Smooth muscle cell (in vitro differentiated cells): ENCODE data around the gene PTGER1. TPM values are rescaled to one million over a fixed set of nuclear protein-coding genes. Genes with fewer than 3 reads are reported as not detected.

Experiments used
- DNase-seq: peaks from one replicate; lab custom pipeline; 2025; ENCODE audit not compliant: unreplicated experiment; lab: John Stamatoyannopoulos, UW
- H2AFZ ChIP-seq: fragments of 200-600 bp; sonication (generic); 2 replicates; pipeline ENCODE4 v1.6.0; 2016; ENCODE audit warnings: antibody characterized with exemption, low read depth, mild to moderate bottlenecking
- H3F3A ChIP-seq: fragments of 200-600 bp; sonication (generic); 2 replicates; pipeline ENCODE4 v1.6.0; 2017; ENCODE audit warnings: antibody characterized with exemption, low read depth
- H3K27ac ChIP-seq: fragments of 200-600 bp; sonication (generic); 2 replicates; pipeline ENCODE4 v1.5.1; 2016; ENCODE audit warnings: low read depth, mild to moderate bottlenecking
- H3K27me3 ChIP-seq: fragments of 200-600 bp; sonication (generic); 2 replicates; pipeline ENCODE4 v1.6.1; 2016; ENCODE audit warnings: low read depth, mild to moderate bottlenecking
- H3K36me3 ChIP-seq: fragments of 200-600 bp; sonication (generic); 2 replicates; pipeline ENCODE4 v1.5.1; 2016; ENCODE audit warnings: low read depth
- H3K4me1 ChIP-seq: fragments of 200-600 bp; sonication (generic); 2 replicates; pipeline ENCODE4 v1.5.1; 2016; ENCODE audit warnings: low read depth
- H3K4me2 ChIP-seq: fragments of 200-600 bp; sonication (generic); 2 replicates; pipeline ENCODE4 v1.6.0; 2016; ENCODE audit warnings: mild to moderate bottlenecking
- H3K4me3 ChIP-seq: fragments of 200-600 bp; sonication (generic); 2 replicates; pipeline ENCODE4 v1.5.1; 2016; ENCODE audit warnings: mild to moderate bottlenecking
- H3K79me2 ChIP-seq: fragments of 200-600 bp; sonication (generic); 2 replicates; pipeline ENCODE4 v1.6.0; 2016; ENCODE audit warnings: low read depth, mild to moderate bottlenecking
- H3K9ac ChIP-seq: fragments of 200-600 bp; sonication (generic); 2 replicates; pipeline ENCODE4 v1.6.0; 2016; ENCODE audit warnings: low read depth
- H3K9me3 ChIP-seq: fragments of 200-600 bp; sonication (generic); replicated peaks from 2 replicates; pipeline ENCODE4 v1.5.1; 2016; ENCODE audit warnings: low read depth
- H4K20me1 ChIP-seq: fragments of 200-600 bp; sonication (generic); 2 replicates; pipeline ENCODE4 v1.6.0; 2016; ENCODE audit warnings: low read depth
- WGBS: methylation state at CpG from one replicate; pipeline ENCODE4 v1.1.7; 2016; ENCODE audit warnings: low lambda C conversion rate; 5-methylcytosine and 5-hydroxymethylcytosine counted together
- polyA plus RNA-seq: library from polyadenylated mRNA; unstranded; fragments of >200 nt; fragmentation: Nextera tagmentation; extraction: Ambion mirVana; gene quantifications from 2 replicates; pipeline ENCODE4 v1.2.1, GENCODE V29; 2016
- total RNA-seq: library from RNA; depleted of rRNA; stranded (reverse); fragments of >200 nt; gene quantifications from 2 replicates; pipeline ENCODE4 v1.2.3, GENCODE V29; 2014
- TF ChIP-seq, protein P1 (sequence below): fragments of 200-600 bp; sonication (generic); IDR thresholded peaks from 2 replicates; pipeline ENCODE4 v1.5.1; 2017; ENCODE audit warnings: borderline replicate concordance, mild to moderate bottlenecking, antibody characterized with exemption; ENCODE audit not compliant: insufficient read depth, poor library complexity, severe bottlenecking

PTGER1 gene
- total and polyA plus RNA-seq, 2 experiments from 2014 or later: 0.27 to 1.0 TPM

DNA sequence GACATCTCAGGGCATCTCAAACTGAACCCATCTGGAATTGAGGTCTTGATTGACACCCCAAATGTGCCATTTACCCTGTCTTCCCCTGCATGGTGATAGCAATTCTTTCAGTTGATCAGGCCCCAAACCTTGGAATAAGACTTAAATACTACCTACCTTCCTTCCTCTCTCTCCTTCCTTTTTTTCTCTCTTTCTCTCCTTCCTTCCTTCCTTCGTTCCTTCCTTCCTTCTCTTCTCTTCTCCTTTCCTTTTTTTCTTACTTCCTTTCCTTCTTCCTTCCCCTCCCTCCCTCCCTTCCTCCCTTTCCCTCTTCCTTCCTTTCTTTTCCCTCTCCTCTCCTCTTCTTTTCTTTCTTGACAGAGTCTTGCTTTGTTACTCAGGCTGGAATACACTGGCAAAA is 28.1 kb upstream of the PTGER1 start:
- no peak for DNase-seq
- Histone ChIP-seq H3K36me3 (no peaks in the 10 kb centered on the region), H3K9ac (no peak overlapping the region), H3K9me3 (no peaks in the 10 kb centered on the region), H3K4me2 (no peak overlapping the region), H2AFZ (no peak overlapping the region), H3K27ac (no peak overlapping the region), H4K20me1 (no peaks in the 10 kb centered on the region), H3K27me3 (no peaks in the 10 kb centered on the region), H3K4me1 (no peaks in the 10 kb centered on the region), H3K4me3 (no peak overlapping the region), H3F3A (peaks cover 10% of the 10 kb centered on the region), H3K79me2 (no peaks in the 10 kb centered on the region)
- 53% methylated on average over 1 of the region's 1 CpG for WGBS
- TF ChIP-seq, protein P1, sequence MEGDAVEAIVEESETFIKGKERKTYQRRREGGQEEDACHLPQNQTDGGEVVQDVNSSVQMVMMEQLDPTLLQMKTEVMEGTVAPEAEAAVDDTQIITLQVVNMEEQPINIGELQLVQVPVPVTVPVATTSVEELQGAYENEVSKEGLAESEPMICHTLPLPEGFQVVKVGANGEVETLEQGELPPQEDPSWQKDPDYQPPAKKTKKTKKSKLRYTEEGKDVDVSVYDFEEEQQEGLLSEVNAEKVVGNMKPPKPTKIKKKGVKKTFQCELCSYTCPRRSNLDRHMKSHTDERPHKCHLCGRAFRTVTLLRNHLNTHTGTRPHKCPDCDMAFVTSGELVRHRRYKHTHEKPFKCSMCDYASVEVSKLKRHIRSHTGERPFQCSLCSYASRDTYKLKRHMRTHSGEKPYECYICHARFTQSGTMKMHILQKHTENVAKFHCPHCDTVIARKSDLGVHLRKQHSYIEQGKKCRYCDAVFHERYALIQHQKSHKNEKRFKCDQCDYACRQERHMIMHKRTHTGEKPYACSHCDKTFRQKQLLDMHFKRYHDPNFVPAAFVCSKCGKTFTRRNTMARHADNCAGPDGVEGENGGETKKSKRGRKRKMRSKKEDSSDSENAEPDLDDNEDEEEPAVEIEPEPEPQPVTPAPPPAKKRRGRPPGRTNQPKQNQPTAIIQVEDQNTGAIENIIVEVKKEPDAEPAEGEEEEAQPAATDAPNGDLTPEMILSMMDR: no peak

DNA sequence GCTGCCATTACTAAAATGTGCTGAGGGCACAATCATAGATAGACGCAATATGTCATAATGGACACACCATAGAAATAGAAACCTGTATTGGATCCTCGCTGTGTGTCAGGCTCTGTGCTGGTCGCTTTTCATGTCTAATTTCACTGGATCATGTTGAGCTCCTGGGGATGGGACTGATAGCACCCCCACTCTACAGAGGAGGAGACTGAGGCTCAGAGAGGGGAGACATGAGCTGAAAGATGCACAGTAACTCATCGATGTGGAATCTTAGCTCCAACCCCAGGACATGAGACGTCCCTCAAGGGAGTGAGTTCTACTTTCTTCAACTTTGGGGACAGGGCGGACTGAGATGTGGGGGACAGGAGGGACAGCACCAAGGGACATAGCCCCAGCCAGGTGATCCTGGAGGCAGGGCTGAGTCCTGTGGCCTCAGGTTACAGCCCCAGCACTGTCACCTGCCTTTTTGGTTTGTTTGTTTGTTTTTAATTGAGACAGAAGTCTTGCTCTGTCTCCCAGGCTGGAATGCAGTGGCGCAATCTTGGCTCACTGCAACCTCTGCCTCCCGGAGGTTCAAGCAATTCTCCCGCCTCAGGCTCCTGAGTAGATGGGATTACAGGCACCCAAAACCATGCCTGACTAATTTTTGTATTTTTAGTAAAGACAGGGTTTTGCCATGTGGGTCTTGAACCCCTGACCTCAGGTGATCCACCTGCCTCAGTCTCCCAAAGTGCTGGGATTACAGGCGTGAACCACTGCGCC is 27.4 kb upstream of the PTGER1 start:
- Histone ChIP-seq H4K20me1 (no peaks in the 10 kb centered on the region), H3K4me1 (no peaks in the 10 kb centered on the region), H2AFZ (no peak overlapping the region), H3K27ac (no peak overlapping the region), H3F3A (peaks cover 10% of the 10 kb centered on the region), H3K4me2 (no peak overlapping the region), H3K4me3 (no peak overlapping the region), H3K9ac (no peak overlapping the region), H3K79me2 (no peaks in the 10 kb centered on the region), H3K9me3 (no peaks in the 10 kb centered on the region), H3K27me3 (no peaks in the 10 kb centered on the region), H3K36me3 (no peaks in the 10 kb centered on the region)
- TF ChIP-seq, protein P1: no peak
- no peak for DNase-seq
- 78% methylated on average over 11 of the region's 11 CpGs for WGBS

DNA sequence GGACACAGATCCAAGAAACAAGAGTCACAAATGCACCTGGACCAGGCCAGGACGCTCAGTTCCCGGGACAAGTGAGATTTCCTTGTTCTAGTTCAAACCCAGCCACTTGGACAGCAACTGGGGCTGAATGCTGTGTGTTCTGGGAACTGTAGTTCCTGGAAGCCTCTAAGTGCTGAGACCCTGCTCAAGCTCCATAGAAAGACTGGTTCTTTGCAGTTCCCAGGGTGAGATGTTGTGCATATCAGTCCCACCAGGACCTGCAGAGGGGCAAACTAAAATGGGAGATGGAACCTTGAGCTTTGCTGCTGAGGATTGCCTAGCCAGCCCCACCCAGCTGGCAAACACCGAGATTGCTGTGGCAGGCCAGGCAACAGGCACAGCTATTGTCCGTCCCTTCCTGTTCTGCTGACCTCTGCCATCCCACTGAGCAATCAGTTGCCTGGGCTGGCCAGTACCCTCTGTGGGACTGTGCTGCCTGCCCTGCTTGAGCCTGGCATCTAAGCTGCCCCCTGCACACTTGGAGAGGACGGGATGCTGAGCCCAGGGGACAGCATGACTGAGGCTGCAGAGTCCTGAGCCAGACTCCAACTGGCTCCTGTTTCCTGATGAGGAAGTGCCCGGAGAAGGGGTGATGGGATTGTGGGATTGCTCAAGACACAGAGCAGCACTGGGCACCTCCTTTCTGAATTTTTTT is 22.2 kb upstream of the PTGER1 start:
- TF ChIP-seq, protein P1: no peak
- H3K79me2 ChIP-seq: peaks cover 34% of the 10 kb centered on the region
- peaks cover 23% of the 10 kb centered on the region for H4K20me1 ChIP-seq
- H3K27me3 ChIP-seq: no peaks in the 10 kb centered on the region
- no peak overlapping the region for H3K4me2 ChIP-seq
- H3K4me3 ChIP-seq: no peak overlapping the region
- H3K9me3 ChIP-seq: no peaks in the 10 kb centered on the region
- H2AFZ ChIP-seq: peak overlapping the region; percentile 33
- no peak overlapping the region for H3K9ac ChIP-seq
- 87% methylated on average over 6 of the region's 6 CpGs for WGBS
- H3K36me3 ChIP-seq: no peaks in the 10 kb centered on the region
- no peaks in the 10 kb centered on the region for H3F3A ChIP-seq
- H3K27ac ChIP-seq: no peak overlapping the region
- DNase-seq: no peak
- peaks cover 14% of the 10 kb centered on the region for H3K4me1 ChIP-seq
